Nephron progenitor cell (in vitro differentiated cells): ENCODE data around the gene CNNM2.
"Not testable (repeated sequence)": the region's sequence is repeated elsewhere in the genome, so short reads cannot be mapped to it uniquely, and the experiment has no call there.

Experiments
- DNase-seq: peaks from one replicate; pipeline ENCODE4 v3.0.0; 2021
- H3K27ac Mint-ChIP-seq: 2 replicates; pipeline ENCODE4 v1.8.0; 2021; ENCODE audit warnings: mild to moderate bottlenecking, moderate library complexity, mixed read lengths
- H3K27me3 Mint-ChIP-seq: 2 replicates; pipeline ENCODE4 v1.8.0; 2021; ENCODE audit warnings: mild to moderate bottlenecking, low read depth, mixed read lengths; ENCODE audit not compliant: poor library complexity
- H3K36me3 Mint-ChIP-seq: 2 replicates; pipeline ENCODE4 v1.8.0; 2021; ENCODE audit warnings: low read depth, mixed read lengths
- H3K4me1 Mint-ChIP-seq: 2 replicates; pipeline ENCODE4 v1.8.0; 2021; ENCODE audit warnings: mixed read lengths
- H3K4me3 Mint-ChIP-seq: 2 replicates; pipeline ENCODE4 v1.8.0; 2021; ENCODE audit warnings: mild to moderate bottlenecking, moderate library complexity, mixed read lengths
- H3K9me3 Mint-ChIP-seq: 2 replicates; pipeline ENCODE4 v1.8.0; 2021; ENCODE audit warnings: mild to moderate bottlenecking, moderate library complexity, mixed read lengths
- CTCF ChIP-seq: fragments of 200-600 bp; sonication (generic); IDR thresholded peaks from 2 replicates; pipeline ENCODE4 v1.5.0; 2021; ENCODE audit warnings: antibody characterized with exemption

CNNM2 gene

GRCh38 chr10:102975483-102976379, 57.6 kb downstream of the CNNM2 start:
- no peaks in the 10 kb centered on the region for H3K36me3 Mint-ChIP-seq
- H3K4me3 Mint-ChIP-seq: no peak overlapping the region
- no peak for TF ChIP-seq CTCF
- DNase-seq: no peak
- no peaks in the 10 kb centered on the region for H3K9me3 Mint-ChIP-seq
- H3K4me1 Mint-ChIP-seq: no peaks in the 10 kb centered on the region
- H3K27me3 Mint-ChIP-seq: peaks cover 3% of the 10 kb centered on the region
- no peak overlapping the region for H3K27ac Mint-ChIP-seq

DNA sequence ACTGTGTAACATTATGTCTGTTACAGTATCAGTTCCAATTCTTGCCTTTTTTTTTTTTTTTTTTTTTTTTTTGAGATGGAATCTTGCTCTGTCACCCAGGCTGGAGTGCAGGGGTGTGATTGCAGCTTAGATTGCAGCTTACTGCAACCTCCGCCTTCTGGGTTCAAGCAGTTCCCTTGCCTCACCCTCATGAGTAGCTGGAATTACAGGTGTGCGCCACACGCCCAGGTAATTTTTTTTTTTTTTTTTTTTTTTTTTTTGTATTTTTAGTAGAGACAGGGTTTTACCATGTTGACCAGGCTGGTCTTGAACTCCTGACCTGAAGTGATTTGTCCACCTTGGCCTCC, 58.3 kb downstream of the CNNM2 start:
- not testable (repeated sequence) for H3K9me3 Mint-ChIP-seq, H3K4me1 Mint-ChIP-seq, H3K4me3 Mint-ChIP-seq

GRCh38 chr10:102982296-102982695, 64.2 kb downstream of the CNNM2 start:
- TF ChIP-seq CTCF: no peak
- Mint-ChIP-seq H3K27ac (no peak overlapping the region), H3K4me1 (peaks cover 26% of the 10 kb centered on the region), H3K4me3 (no peak overlapping the region), H3K27me3 (peaks cover 5% of the 10 kb centered on the region), H3K9me3 (no peaks in the 10 kb centered on the region), H3K36me3 (no peaks in the 10 kb centered on the region)
- no peak for DNase-seq

More for the DNA sequence above, 58.3 kb downstream of the CNNM2 start:
- not testable (repeated sequence) for H3K27me3 Mint-ChIP-seq, H3K27ac Mint-ChIP-seq, DNase-seq, H3K36me3 Mint-ChIP-seq

DNA sequence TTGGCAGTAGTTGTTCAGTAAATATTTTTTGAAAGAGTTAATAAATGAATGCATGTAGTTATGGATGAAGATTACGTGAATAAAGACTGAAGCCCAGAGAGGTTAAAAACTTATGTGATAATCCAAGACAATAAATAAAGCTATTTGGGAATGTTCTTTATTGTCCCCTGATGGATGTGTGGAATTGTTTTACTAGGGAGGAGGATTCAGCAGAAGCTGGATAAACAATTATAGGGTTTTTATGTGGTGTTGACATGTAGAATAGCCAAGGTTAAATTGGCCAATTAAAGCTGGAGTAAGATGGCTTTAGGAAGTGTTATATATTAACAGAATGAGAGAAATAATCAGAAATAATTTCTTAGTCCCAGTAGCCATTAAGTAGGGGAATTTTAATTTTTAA, 66.0 kb downstream of the CNNM2 start:
- H3K27ac Mint-ChIP-seq: no peak overlapping the region
- H3K4me1 Mint-ChIP-seq: peaks cover 32% of the 10 kb centered on the region
- no peak overlapping the region for H3K4me3 Mint-ChIP-seq
- DNase-seq: no peak
- peaks cover 5% of the 10 kb centered on the region for H3K27me3 Mint-ChIP-seq
- no peak for TF ChIP-seq CTCF
- no peaks in the 10 kb centered on the region for H3K36me3 Mint-ChIP-seq
- no peaks in the 10 kb centered on the region for H3K9me3 Mint-ChIP-seq

DNA sequence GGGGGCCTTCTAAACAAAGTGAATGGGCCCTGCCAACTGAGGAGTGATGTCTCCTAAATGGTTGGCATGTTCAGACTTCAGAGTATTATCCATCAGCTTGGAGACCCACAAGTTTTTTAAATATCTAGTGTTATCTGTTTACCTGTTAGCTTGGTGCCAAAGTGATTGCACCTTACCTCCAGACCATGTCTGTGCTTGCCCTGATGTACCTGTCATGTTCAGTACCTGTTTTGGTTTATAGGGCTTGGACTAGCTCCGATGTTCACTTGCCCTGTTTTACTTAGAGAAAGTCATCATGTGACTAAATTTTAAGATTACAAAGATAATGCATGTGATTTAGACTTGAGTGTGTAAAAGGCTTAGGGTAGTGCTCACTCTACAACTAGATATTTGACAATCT, 67.7 kb downstream of the CNNM2 start:
- H3K4me3 Mint-ChIP-seq: no peak overlapping the region
- H3K36me3 Mint-ChIP-seq: no peaks in the 10 kb centered on the region
- peaks cover 33% of the 10 kb centered on the region for H3K4me1 Mint-ChIP-seq
- no peaks in the 10 kb centered on the region for H3K9me3 Mint-ChIP-seq
- no peak for DNase-seq
- H3K27ac Mint-ChIP-seq: no peak overlapping the region
- H3K27me3 Mint-ChIP-seq: peaks cover 10% of the 10 kb centered on the region
- TF ChIP-seq CTCF: no peak

DNA sequence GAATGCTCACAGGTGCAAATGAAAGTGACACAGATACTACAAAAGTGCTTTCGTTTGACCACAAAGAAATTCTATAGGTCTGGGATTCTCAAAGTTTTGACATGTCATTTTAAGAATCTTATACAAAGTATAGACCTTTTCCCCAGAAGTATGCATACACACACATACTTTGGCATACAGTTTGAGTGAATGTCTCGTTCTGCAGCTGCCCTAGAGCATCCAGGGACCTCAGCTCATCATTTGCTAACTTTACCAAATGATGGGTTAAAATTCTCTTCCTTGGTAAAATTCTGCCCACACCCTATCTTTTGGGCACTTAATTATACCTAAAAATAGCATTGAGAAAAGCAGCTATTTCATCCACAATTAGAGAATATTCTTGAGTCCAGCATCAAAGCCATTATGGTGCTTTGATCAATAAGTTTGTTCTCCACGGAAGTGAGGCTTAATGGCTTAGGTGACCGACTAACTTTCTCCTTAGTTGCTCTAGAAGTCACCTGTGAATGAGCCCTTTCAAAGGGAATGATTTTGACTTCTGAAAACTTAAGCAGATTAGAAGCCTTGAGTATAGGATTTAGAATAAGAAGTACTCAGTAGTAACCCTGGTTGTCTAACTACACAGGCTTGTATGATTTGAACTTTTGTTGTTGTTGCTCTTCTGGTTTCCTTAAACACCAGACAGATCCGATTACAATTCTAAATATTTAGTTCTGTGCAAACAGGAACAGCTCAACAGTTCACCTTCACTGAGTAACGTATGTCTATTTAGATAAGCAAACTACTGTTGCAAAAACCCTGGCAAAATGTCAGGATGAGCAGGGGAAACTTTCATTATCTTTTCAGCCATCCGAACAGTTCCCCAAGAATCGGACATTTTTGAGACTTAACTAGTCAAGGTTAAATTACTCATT, 70.6 kb downstream of the CNNM2 start:
- TF ChIP-seq CTCF: no peak
- Mint-ChIP-seq H3K27me3 (peaks cover 10% of the 10 kb centered on the region), H3K36me3 (no peaks in the 10 kb centered on the region), H3K4me3 (no peak overlapping the region), H3K4me1 (peaks cover 26% of the 10 kb centered on the region), H3K27ac (peak overlapping the region; percentile 73), H3K9me3 (no peaks in the 10 kb centered on the region)
- no peak for DNase-seq
